Measurements from ENCODE around the gene PLEKHA8.

The PLEKHA8 gene

DNA sequence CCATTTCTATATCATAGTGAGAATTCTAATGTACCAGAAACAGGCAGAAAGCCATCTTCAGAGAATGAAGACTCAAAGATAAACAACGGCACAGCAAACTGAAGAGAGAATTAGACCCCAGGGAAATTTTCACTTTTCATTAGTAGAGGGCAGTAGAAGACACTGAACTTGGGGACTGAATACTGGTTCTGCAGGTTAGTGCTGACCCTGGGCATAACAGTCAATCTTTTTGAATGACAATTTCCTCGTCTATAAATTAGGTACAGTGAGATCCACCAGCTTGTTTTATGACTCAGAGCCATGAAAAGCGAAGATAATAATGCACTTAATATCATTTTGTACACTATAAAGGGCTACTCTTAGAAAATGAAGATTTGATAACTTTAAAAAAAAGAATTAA is 15.5 kb upstream of the PLEKHA8 start:
- no peak for TF ChIP-seq EZH2phosphoT487 (IDR thresholded peaks at IDR 0.05; ENCODE audit: borderline replicate concordance)
- TF ChIP-seq, protein P1, sequence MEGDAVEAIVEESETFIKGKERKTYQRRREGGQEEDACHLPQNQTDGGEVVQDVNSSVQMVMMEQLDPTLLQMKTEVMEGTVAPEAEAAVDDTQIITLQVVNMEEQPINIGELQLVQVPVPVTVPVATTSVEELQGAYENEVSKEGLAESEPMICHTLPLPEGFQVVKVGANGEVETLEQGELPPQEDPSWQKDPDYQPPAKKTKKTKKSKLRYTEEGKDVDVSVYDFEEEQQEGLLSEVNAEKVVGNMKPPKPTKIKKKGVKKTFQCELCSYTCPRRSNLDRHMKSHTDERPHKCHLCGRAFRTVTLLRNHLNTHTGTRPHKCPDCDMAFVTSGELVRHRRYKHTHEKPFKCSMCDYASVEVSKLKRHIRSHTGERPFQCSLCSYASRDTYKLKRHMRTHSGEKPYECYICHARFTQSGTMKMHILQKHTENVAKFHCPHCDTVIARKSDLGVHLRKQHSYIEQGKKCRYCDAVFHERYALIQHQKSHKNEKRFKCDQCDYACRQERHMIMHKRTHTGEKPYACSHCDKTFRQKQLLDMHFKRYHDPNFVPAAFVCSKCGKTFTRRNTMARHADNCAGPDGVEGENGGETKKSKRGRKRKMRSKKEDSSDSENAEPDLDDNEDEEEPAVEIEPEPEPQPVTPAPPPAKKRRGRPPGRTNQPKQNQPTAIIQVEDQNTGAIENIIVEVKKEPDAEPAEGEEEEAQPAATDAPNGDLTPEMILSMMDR (conservative IDR thresholded peaks at IDR 0.05; ENCODE audit: low read length) = no peak
- no peaks in the 10 kb centered on the region for H4K20me1 ChIP-seq (ENCODE audit: insufficient read depth, low read length, poor library complexity, severe bottlenecking)
- H3K36me3 ChIP-seq (ENCODE audit: insufficient read depth, low read length) = 0 out of 2 replicates have a peak, but pooled peaks cover 5% of the 10 kb centered on the region
- H3F3A ChIP-seq (ENCODE audit: low read depth) = no peaks in the 10 kb centered on the region
- no peaks in the 10 kb centered on the region for H3K4me1 ChIP-seq (ENCODE audit: insufficient read depth, low read length, poor library complexity, severe bottlenecking)
- H3K27me3 ChIP-seq (ENCODE audit: insufficient read depth, low read length, poor library complexity, severe bottlenecking) = no peaks in the 10 kb centered on the region
- no peak overlapping the region for H2AFZ ChIP-seq (ENCODE audit: low read length)
- no peak overlapping the region for H3K4me2 ChIP-seq (ENCODE audit: low read depth, low read length, poor library complexity, severe bottlenecking)
- no peak overlapping the region for H3K9ac ChIP-seq (ENCODE audit: low read depth, low read length, poor library complexity, severe bottlenecking)
- no peaks in the 10 kb centered on the region for H3K9me3 ChIP-seq (ENCODE audit: insufficient read depth, low read depth, low read length)
- H3K4me3 ChIP-seq (ENCODE audit: low read length, poor library complexity, severe bottlenecking) = no peak overlapping the region
- H3K79me2 ChIP-seq (ENCODE audit: insufficient read depth, low read length) = no peaks in the 10 kb centered on the region
- no peaks in the 10 kb centered on the region for H3K9me2 ChIP-seq (replicated peaks; ENCODE audit: low read depth, low read length)

DNA sequence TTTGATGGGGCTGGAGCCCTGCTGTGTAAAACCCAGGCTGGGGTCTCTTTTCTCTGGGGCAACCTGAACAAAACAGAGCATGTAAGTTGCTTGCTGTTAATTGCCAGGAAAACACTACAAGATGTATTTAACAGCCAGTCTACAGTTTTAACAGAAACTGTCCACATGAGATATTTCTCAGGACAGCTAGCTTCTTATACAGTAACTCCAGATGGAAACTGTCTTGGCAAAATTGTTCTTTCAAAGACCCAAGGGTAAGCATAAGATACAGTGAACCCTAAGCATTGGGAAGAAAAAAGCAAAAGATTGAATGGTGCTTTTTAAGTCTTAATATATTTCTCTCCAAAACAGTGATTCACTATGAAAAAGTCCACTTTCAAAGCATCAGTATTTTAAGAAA is 9.8 kb upstream of the PLEKHA8 start:
- H3F3A ChIP-seq (ENCODE audit: low read depth) = no peaks in the 10 kb centered on the region
- no peak overlapping the region for H3K4me3 ChIP-seq (ENCODE audit: low read length, poor library complexity, severe bottlenecking)
- H3K4me2 ChIP-seq (ENCODE audit: low read depth, low read length, poor library complexity, severe bottlenecking) = no peak overlapping the region
- H3K27me3 ChIP-seq (ENCODE audit: insufficient read depth, low read length, poor library complexity, severe bottlenecking) = no peaks in the 10 kb centered on the region
- TF ChIP-seq, protein P1 (conservative IDR thresholded peaks at IDR 0.05; ENCODE audit: low read length) = no peak
- no peak for TF ChIP-seq EZH2phosphoT487 (IDR thresholded peaks at IDR 0.05; ENCODE audit: borderline replicate concordance)
- no peaks in the 10 kb centered on the region for H4K20me1 ChIP-seq (ENCODE audit: insufficient read depth, low read length, poor library complexity, severe bottlenecking)
- peaks cover 21% of the 10 kb centered on the region for H3K4me1 ChIP-seq (ENCODE audit: insufficient read depth, low read length, poor library complexity, severe bottlenecking)
- no peak overlapping the region for H3K9ac ChIP-seq (ENCODE audit: low read depth, low read length, poor library complexity, severe bottlenecking)
- no peaks in the 10 kb centered on the region for H3K9me2 ChIP-seq (replicated peaks; ENCODE audit: low read depth, low read length)
- H3K79me2 ChIP-seq (ENCODE audit: insufficient read depth, low read length) = peaks cover 11% of the 10 kb centered on the region; the same call in 1 of the 2 replicates
- no peaks in the 10 kb centered on the region for H3K9me3 ChIP-seq (ENCODE audit: insufficient read depth, low read depth, low read length)
- H2AFZ ChIP-seq (ENCODE audit: low read length) = no peak overlapping the region
- H3K36me3 ChIP-seq (ENCODE audit: insufficient read depth, low read length) = peaks cover 10% of the 10 kb centered on the region; the same call in 1 of the 2 replicates

- Histone ChIP-seq H3K9me3 (ENCODE audit: insufficient read depth, low read depth, low read length) (no peaks in the 10 kb centered on the region), H3K9ac (ENCODE audit: low read depth, low read length, poor library complexity, severe bottlenecking) (no peak overlapping the region), H3K36me3 (ENCODE audit: insufficient read depth, low read length) (peaks cover 8% of the 10 kb centered on the region; the same call in 1 of the 2 replicates), H4K20me1 (ENCODE audit: insufficient read depth, low read length, poor library complexity, severe bottlenecking) (no peaks in the 10 kb centered on the region), H3K27me3 (ENCODE audit: insufficient read depth, low read length, poor library complexity, severe bottlenecking) (no peaks in the 10 kb centered on the region), H3K4me3 (ENCODE audit: low read length, poor library complexity, severe bottlenecking) (no peak overlapping the region), H3F3A (ENCODE audit: low read depth) (no peaks in the 10 kb centered on the region), H3K9me2 (replicated peaks; ENCODE audit: low read depth, low read length) (no peaks in the 10 kb centered on the region), H3K4me1 (ENCODE audit: insufficient read depth, low read length, poor library complexity, severe bottlenecking) (peaks cover 30% of the 10 kb centered on the region), H3K79me2 (ENCODE audit: insufficient read depth, low read length) (peaks cover 15% of the 10 kb centered on the region; the same call in 1 of the 2 replicates), H3K4me2 (ENCODE audit: low read depth, low read length, poor library complexity, severe bottlenecking) (no peak overlapping the region), H2AFZ (ENCODE audit: low read length) (no peak overlapping the region)
- TF ChIP-seq EZH2phosphoT487 (IDR thresholded peaks at IDR 0.05; ENCODE audit: borderline replicate concordance) = no peak
- TF ChIP-seq, protein P1 (conservative IDR thresholded peaks at IDR 0.05; ENCODE audit: low read length) = peak; percentile 41
Measured at GRCh38 chr7:30019387-30019786, 8.8 kb upstream of the PLEKHA8 start.

Data from Loucy (cell line).